Sigmoid colon (tissue), 7 donors: Measurements from ENCODE around the gene PRKCG. TPM values are rescaled to one million over a fixed set of nuclear protein-coding genes. Genes with fewer than 3 reads are reported as not detected.

Experiments used
- DNase-seq: peaks from one replicate; pipeline ENCODE4 v3.0.0-alpha.2; 2019
- H3K27ac ChIP-seq, 4 donors: fragments of 200-600 bp; sonication (generic); one replicate each; pipeline ENCODE4 v1.5.1; 2016 to 2019; ENCODE audit warnings: mild to moderate bottlenecking in 1 of 4
- H3K27me3 ChIP-seq, 3 donors: fragments of 200-600 bp; sonication (generic); one replicate each; pipeline ENCODE4 v1.5.1; 2019; ENCODE audit warnings: mild to moderate bottlenecking in 1 of 3
- H3K36me3 ChIP-seq, 4 donors: fragments of 200-600 bp; sonication (generic); one replicate each; pipeline ENCODE4 v1.5.1; 2016 to 2019
- H3K4me1 ChIP-seq, 4 donors: fragments of 200-600 bp; sonication (generic); one replicate each; pipeline ENCODE4 v1.5.1; 2017 to 2019
- H3K4me3 ChIP-seq, 4 donors: fragments of 200-600 bp; sonication (generic); one replicate each; pipeline ENCODE4 v1.5.1; 2017 to 2019; ENCODE audit warnings: mild to moderate bottlenecking in 2 of 4, moderate library complexity in 1 of 4
- H3K9me3 ChIP-seq, 4 donors: fragments of 200-600 bp in 3 of 4; sonication (generic) in 3 of 4; one replicate each; pipeline versions ENCODE4 v1.5.1 to v1.6.1; 2013 to 2019
- EP300 ChIP-seq, 4 donors: sonication (generic); formaldehyde crosslinking; IDR thresholded peaks; one replicate each; pipeline ENCODE4 v1.6.1; 2017; ENCODE audit warnings: antibody characterized with exemption in 4 of 4
- POLR2A ChIP-seq, 2 donors: fragments of 450-650 bp; IDR thresholded peaks; one replicate each; pipeline ENCODE4 v1.6.1; 2016; ENCODE audit warnings: antibody characterized with exemption in 2 of 2, mild to moderate bottlenecking in 2 of 2, moderate library complexity in 2 of 2
- POLR2AphosphoS5 ChIP-seq, 4 donors: sonication (generic); formaldehyde crosslinking; IDR thresholded peaks; one replicate each; pipeline ENCODE4 v1.6.1; 2017; ENCODE audit warnings: antibody characterized with exemption in 4 of 4
- WGBS, 2 donors: extraction: QIAGEN DNeasy Blood & Tissue Kit; methylation state at CpG; one replicate each; pipeline ENCODE4 v1.1.7; 2013; 5-methylcytosine and 5-hydroxymethylcytosine counted together
- intact Hi-C: fragments of 100-400 bp; cut with DNase I; formaldehyde crosslinking; loops from one replicate; pipeline ENCODE4 v1.15.1; 2023
- polyA plus RNA-seq, 3 donors: library from polyadenylated mRNA; stranded (reverse); fragments of 200-250 nt; gene quantifications; one replicate each; pipeline ENCODE4 v1.2.3, GENCODE V29; 2013
- total RNA-seq, 4 donors: library from RNA; depleted of rRNA; stranded (reverse); fragments of >200 nt; gene quantifications; one replicate each; pipeline ENCODE4 v1.1.0, GENCODE V29; 2016
- TF ChIP-seq, protein P1 (sequence below), 4 experiments: fragments of 450-650 bp in 3 of 4; fragments of 200-600 bp in 1 of 4; IDR thresholded peaks; one replicate each; pipeline ENCODE4 v1.5.1; 2016 to 2019; ENCODE audit warnings: antibody characterized with exemption in 4 of 4, mild to moderate bottlenecking in 3 of 4, moderate library complexity in 2 of 4
- donor health status: healthy with polysubstance abuse.
- donor health status: Bipolar disorder and iron deficiency.
- donor health status: healthy.

Gene PRKCG
- total and polyA plus RNA-seq, 7 donors: under 0.01 to 0.34 TPM; not detected in 5

DNA sequence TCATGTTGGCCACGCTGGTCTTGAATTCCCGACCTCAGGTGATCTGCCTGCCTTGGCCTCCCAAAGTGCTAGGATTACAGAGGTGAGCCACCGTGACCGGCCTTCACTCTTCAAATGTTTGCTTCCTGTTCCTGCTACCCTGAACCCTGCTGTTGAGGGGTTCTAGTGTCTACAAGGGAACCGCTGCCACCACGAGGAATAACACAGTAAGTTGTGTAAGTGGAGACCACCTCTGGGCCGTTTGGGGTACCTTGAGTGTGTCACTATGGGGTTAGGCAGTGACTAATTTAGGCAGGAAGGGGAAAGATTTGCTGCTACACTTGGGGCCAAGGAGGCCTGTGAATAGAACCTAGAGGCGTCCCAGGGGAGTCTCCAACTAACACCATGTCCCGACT lies 16.5 kb upstream of the PRKCG start:
- intact Hi-C loops: loop anchor here (5.0 to 10.0 kb wide), 6 partner anchors 582 to 1542 kb away; partner anchors contain the start of genes LENG8, LENG9, PPP1R12C and RPL28
- H3K4me1 ChIP-seq: peaks cover 0 to 32% (median 25%) of the 10 kb centered on the region in 4 donors
- DNase-seq: no peak
- H3K36me3 ChIP-seq: peaks cover 0 to 2% (median 0%) of the 10 kb centered on the region in 4 donors
- peak overlapping the region; percentile 94 to 98 (median 96) for H3K27ac ChIP-seq
- TF ChIP-seq, protein P1, sequence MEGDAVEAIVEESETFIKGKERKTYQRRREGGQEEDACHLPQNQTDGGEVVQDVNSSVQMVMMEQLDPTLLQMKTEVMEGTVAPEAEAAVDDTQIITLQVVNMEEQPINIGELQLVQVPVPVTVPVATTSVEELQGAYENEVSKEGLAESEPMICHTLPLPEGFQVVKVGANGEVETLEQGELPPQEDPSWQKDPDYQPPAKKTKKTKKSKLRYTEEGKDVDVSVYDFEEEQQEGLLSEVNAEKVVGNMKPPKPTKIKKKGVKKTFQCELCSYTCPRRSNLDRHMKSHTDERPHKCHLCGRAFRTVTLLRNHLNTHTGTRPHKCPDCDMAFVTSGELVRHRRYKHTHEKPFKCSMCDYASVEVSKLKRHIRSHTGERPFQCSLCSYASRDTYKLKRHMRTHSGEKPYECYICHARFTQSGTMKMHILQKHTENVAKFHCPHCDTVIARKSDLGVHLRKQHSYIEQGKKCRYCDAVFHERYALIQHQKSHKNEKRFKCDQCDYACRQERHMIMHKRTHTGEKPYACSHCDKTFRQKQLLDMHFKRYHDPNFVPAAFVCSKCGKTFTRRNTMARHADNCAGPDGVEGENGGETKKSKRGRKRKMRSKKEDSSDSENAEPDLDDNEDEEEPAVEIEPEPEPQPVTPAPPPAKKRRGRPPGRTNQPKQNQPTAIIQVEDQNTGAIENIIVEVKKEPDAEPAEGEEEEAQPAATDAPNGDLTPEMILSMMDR (IDR thresholded peaks at IDR 0.05): no peak
- TF ChIP-seq POLR2AphosphoS5 (IDR thresholded peaks at IDR 0.05) (no peak), POLR2A (IDR thresholded peaks at IDR 0.05) (no peak), EP300 (IDR thresholded peaks at IDR 0.05) (no peak)
- H3K27me3 ChIP-seq: no peaks in the 10 kb centered on the region
- no peaks in the 10 kb centered on the region for H3K9me3 ChIP-seq
- 44 to 52% methylated on average over 9 of the region's 9 CpGs for WGBS, 2 donors
- H3K4me3 ChIP-seq: peak overlapping the region in 3 of 4 donors; percentile 79 to 93 (median 91)

DNA sequence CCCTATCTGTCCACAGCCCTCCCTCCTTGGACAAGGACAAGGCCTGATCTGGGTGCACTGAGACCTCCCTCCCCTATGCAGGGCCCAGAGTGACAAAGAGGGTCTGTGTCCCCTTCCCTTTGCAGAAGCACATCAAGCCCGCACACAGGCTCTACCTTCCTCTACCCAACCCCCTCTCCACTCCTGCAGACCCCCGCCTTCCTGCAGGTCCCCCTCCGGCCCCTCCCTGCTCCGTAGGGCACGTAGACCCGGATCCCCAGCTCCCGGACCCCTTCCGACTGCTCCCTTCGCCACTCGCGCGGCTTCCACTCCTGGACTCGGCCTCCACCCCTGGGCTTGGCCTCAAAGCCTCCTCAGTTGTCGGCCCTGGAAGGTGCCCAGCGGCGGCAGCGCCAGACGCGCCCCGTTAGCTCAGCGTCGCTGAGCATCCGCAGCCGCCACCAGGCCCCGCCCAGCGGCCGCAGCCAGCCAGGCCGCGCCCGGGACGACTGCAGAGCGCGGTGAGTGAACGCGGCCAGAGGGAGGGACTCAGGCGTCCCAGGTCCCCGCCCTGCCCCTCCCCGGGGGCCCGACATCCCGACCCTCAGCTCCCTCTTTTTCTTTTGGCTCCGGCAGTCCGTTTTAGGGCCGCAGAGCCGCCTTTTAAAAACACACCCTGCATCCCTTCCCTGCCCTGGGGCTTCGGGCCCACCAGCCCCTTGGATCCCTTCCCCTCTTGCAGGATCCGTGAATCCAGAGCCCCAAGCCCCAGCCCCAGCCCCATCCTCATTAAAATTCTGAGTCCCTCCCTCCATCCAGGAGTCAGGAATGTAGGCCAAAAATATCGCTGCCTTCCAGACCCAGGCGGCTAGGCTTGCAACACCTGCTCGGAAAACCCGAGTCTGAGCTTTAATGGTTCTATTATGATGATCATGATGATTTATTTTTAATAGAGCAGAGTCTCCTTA lies 15.8 kb upstream of the PRKCG start:
- H3K27me3 ChIP-seq: no peaks in the 10 kb centered on the region
- H3K36me3 ChIP-seq: peaks cover 0 to 6% (median 0%) of the 10 kb centered on the region in 4 donors
- intact Hi-C loops: loop anchor here (5.0 to 10.0 kb wide), 6 partner anchors 581 to 1541 kb away; partner anchors contain the start of genes LENG8, LENG9, PPP1R12C and RPL28
- 2 to 4% methylated on average over 50 of the region's 50 CpGs for WGBS, 2 donors
- H3K4me1 ChIP-seq: peaks cover 0 to 38% (median 32%) of the 10 kb centered on the region in 4 donors
- peak overlapping the region; percentile 94 to 98 (median 96) for H3K27ac ChIP-seq
- peak overlapping the region; percentile 36 to 93 (median 85) for H3K4me3 ChIP-seq
- H3K9me3 ChIP-seq: no peaks in the 10 kb centered on the region
- DNase-seq: peak; percentile 91
- TF ChIP-seq EP300 (IDR thresholded peaks at IDR 0.05) (no peak), POLR2AphosphoS5 (IDR thresholded peaks at IDR 0.05) (peak; percentile 19 to 80 (median 72)), POLR2A (IDR thresholded peaks at IDR 0.05) (peak; percentile 30 to 37)
- TF ChIP-seq, protein P1 (IDR thresholded peaks at IDR 0.05): peak in 1 of 4 experiments; percentile 10

DNA sequence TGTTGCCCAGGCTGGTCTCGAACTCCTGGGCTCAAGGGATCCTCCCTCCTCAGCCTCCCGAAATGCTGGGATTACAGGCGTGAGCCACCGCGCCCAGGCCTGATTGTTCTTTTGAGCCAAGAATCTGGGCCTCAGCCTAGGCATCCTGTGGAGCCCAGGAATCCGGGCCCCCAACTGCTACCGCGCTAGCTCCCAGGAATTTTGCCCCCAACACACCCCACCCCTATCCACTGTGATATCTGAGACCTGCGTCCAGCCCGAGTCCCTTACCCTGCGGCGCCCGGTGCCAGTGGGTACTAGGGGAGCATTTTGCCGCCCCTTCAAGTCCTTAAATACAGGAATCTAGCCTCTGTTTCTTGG lies 15.2 kb upstream of the PRKCG start:
- peaks cover 0 to 45% (median 38%) of the 10 kb centered on the region in 4 donors for H3K4me1 ChIP-seq
- H3K9me3 ChIP-seq: no peaks in the 10 kb centered on the region
- H3K4me3 ChIP-seq: peak overlapping the region; percentile 36 to 93 (median 85)
- TF ChIP-seq POLR2A (IDR thresholded peaks at IDR 0.05) (no peak), EP300 (IDR thresholded peaks at IDR 0.05) (no peak), POLR2AphosphoS5 (IDR thresholded peaks at IDR 0.05) (no peak)
- TF ChIP-seq, protein P1 (IDR thresholded peaks at IDR 0.05): no peak
- H3K36me3 ChIP-seq: peaks cover 0 to 6% (median 2%) of the 10 kb centered on the region in 4 donors
- no peaks in the 10 kb centered on the region for H3K27me3 ChIP-seq
- peak overlapping the region; percentile 94 to 98 (median 96) for H3K27ac ChIP-seq
- WGBS, 2 donors: 28 to 46% methylated on average over 14 of the region's 14 CpGs
- intact Hi-C loops: loop anchor here (5.0 to 10.0 kb wide), 6 partner anchors 580 to 1540 kb away; partner anchors contain the start of genes LENG8, LENG9, PPP1R12C and RPL28
- no peak for DNase-seq

DNA sequence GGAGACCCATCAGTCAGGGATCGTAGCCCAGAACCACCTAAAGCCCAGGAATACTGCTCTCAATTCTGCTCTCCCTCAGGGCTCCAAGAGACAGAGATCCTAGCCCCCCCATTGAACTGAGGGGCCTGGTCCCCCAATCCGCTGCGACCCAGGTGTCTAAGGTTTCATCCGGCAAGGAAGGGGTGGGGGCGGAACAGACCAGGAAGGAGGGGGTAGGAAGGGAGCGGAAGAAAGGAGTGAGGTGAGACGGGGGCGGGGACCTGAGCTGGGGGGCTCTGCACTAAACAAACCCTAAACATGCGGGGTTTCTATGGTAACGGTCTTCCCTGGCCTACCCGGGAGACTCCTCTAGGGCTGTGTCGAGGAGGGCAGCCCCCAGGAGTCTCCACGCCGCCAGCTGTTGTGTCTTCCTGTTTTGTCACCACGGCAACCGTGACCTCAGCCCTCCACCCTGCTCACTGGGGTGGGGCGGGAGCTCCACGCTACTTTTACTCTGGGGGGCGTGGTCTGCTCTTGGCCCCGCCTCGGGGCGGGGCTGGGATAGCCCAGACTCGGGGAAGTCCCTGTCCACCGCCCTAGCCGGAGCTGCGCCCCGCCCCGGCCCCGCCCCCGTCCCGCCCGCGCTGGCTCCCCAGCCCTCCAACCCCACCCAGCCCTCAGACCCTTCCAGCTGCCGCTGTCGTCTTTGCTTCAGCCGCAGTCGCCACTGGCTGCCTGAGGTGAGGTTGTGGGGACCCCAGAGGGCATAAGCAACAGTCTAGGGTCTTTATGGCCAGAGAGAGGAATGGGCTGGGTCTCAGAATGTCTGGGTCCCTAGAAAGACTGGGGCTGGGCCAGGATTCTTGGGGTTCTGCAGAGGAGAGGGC lies 14.5 kb upstream of the PRKCG start, which contains the start of gene MYADM:
TSS of gene MYADM (plus strand) at position 659 of the 866 bp plus-strand sequence. CDS start 5,647 bp downstream, outside the sequence.
- peaks cover 0 to 51% (median 45%) of the 10 kb centered on the region in 4 donors for H3K4me1 ChIP-seq
- H3K4me3 ChIP-seq: peak within 1 kb of the TSS; percentile 79 to 94 (median 92)
- H3K27ac ChIP-seq: peak within 1 kb of the TSS; percentile 94 to 98 (median 96)
- H3K9me3 ChIP-seq: no peaks in the 10 kb centered on the region
- peak; percentile 100 for DNase-seq
- 2% methylated on average over 37 of the region's 37 CpGs for WGBS, 2 donors
- peaks cover 0 to 9% (median 4%) of the 10 kb centered on the region in 4 donors for H3K36me3 ChIP-seq
- intact Hi-C loops: loop anchor here (5.0 to 10.0 kb wide), 6 partner anchors 580 to 1540 kb away; partner anchors contain the start of genes LENG8, LENG9, PPP1R12C and RPL28
- H3K27me3 ChIP-seq: no peaks in the 10 kb centered on the region
- TF ChIP-seq POLR2A (IDR thresholded peaks at IDR 0.05): peak; percentile 86 to 96
- TF ChIP-seq EP300 (IDR thresholded peaks at IDR 0.05): peak in 2 of 4 donors; percentile 39 to 69
- TF ChIP-seq, protein P1 (IDR thresholded peaks at IDR 0.05): no peak
- peak; percentile 98 to 99 (median 98) for TF ChIP-seq POLR2AphosphoS5 (IDR thresholded peaks at IDR 0.05)
